A673 (cell line): ENCODE data around the gene TEX35. TPM values are rescaled to one million over a fixed set of nuclear protein-coding genes. Genes with fewer than 3 reads are reported as not detected.
"Not testable (repeated sequence)": the region's sequence is repeated elsewhere in the genome, so short reads cannot be mapped to it uniquely, and the experiment has no call there.

Source experiments
- BruUV-seq: library from RNA; stranded (reverse); fragments of 400-500 nt; replicated peaks from 2 replicates; lab custom pipeline; 2021; lab: Mats Ljungman, UMichigan
- CTCF ChIA-PET: fragments of 300-600 bp; sonication (Branson Sonifier 250); formaldehyde crosslinking; loops from one replicate; lab custom pipeline; 2022; ENCODE audit warnings: antibody characterized with exemption; lab: Charles Lee
- POLR2A ChIA-PET: fragments of 300-600 bp; sonication (Branson Sonifier 250); formaldehyde crosslinking; loops from one replicate; lab custom pipeline; 2022; ENCODE audit warnings: antibody characterized with exemption; ENCODE audit not compliant: low non-redundant PET; lab: Charles Lee
- DNase-seq: peaks from one replicate; pipeline ENCODE4 v3.0.0-alpha.2; 2015; ENCODE audit warnings: low spot score
- H3K27ac ChIP-seq: fragments of 200-600 bp; sonication (generic); 2 replicates; pipeline ENCODE4 v1.5.1; 2016; ENCODE audit warnings: mixed run types, low read depth, mild to moderate bottlenecking, mixed read lengths, antibody characterized with exemption, low read length; ENCODE audit not compliant: poor library complexity, severe bottlenecking
- H3K27me3 ChIP-seq: fragments of 200-600 bp; sonication (generic); replicated peaks from 2 replicates; pipeline ENCODE4 v1.6.1; 2017; ENCODE audit warnings: mixed run types, low read depth, mild to moderate bottlenecking, mixed read lengths, antibody characterized with exemption, low read length; ENCODE audit not compliant: insufficient read depth, poor library complexity
- H3K36me3 ChIP-seq: fragments of 200-600 bp; sonication (generic); 2 replicates; pipeline ENCODE4 v1.6.1; 2016; ENCODE audit warnings: mixed run types, mild to moderate bottlenecking, mixed read lengths, antibody characterized with exemption, low read length; ENCODE audit not compliant: insufficient read depth, poor library complexity, severe bottlenecking
- H3K4me1 ChIP-seq: fragments of 200-600 bp; sonication (generic); 2 replicates; pipeline ENCODE4 v1.6.1; 2017; ENCODE audit warnings: mixed run types, mild to moderate bottlenecking, mixed read lengths, antibody characterized with exemption, low read length; ENCODE audit not compliant: insufficient read depth, poor library complexity, severe bottlenecking
- H3K4me3 ChIP-seq: fragments of 200-600 bp; sonication (generic); 2 replicates; pipeline ENCODE4 v1.5.1; 2016; ENCODE audit warnings: low read depth, mixed run types, mild to moderate bottlenecking, mixed read lengths, low read length; ENCODE audit not compliant: poor library complexity, severe bottlenecking
- H3K9me3 ChIP-seq: fragments of 200-600 bp; sonication (generic); 2 replicates; pipeline ENCODE4 v1.6.1; 2016; ENCODE audit warnings: mixed run types, low read depth, mild to moderate bottlenecking, mixed read lengths, antibody characterized with exemption, low read length; ENCODE audit not compliant: poor library complexity, severe bottlenecking
- CTCF ChIP-seq: fragments of 300-800, 200-600 bp; sonication (generic); conservative IDR thresholded peaks from 2 replicates; pipeline ENCODE4 v1.5.1; 2017; ENCODE audit warnings: low read depth, mild to moderate bottlenecking, antibody characterized with exemption, low read length, moderate library complexity, mixed read lengths
- EZH2 ChIP-seq: fragments of 200-600 bp; sonication (generic); IDR thresholded peaks from 2 replicates; pipeline ENCODE4 v1.6.1; 2017; ENCODE audit warnings: borderline replicate concordance, low read depth, mild to moderate bottlenecking, mixed read lengths, antibody characterized with exemption, low read length; ENCODE audit not compliant: poor library complexity, severe bottlenecking
- intact Hi-C: fragments of 100-400 bp; cut with micrococcal nuclease; formaldehyde crosslinking; loops from one replicate; pipeline ENCODE4 v1.10.0; 2022; ENCODE audit not compliant: unreplicated experiment
- total RNA-seq: library from RNA; stranded (reverse); gene quantifications from 2 replicates; pipeline ENCODE4 v1.2.3, GENCODE V29; 2021

The TEX35 gene
- total RNA-seq, 1 experiment from 2014 or later = not detected

DNA sequence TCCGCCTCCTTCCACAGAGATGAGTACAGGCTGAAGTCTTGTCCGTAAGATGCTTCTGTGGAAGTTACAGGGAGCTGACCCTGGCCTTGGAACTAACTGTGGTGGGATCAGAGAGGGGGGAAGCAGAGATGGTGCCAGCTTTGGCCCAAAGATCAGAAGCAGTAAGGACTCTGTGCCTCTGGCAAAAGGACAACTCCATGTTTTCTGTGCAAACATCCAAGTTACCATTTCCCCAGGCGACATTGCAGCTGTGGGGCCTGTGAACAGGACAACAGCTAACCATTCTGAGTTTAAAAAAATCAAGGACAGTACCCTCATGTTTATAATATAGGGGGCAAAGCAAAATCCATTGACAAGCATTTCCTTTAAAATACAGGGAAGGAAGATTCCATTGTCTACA, 38.4 kb downstream of the TEX35 start:
- POLR2A ChIA-PET = no interaction called here
- CTCF ChIA-PET = no interaction called here
- H3K9me3 ChIP-seq = no peaks in the 10 kb centered on the region
- no peak for DNase-seq
- H3K36me3 ChIP-seq = no peaks in the 10 kb centered on the region
- intact Hi-C loops = no loop called here
- TF ChIP-seq EZH2 (no peak), CTCF (no peak)
- no peak overlapping the region for H3K4me3 ChIP-seq
- BruUV-seq = no TSS peak
- H3K4me1 ChIP-seq = no peaks in the 10 kb centered on the region
- no peaks in the 10 kb centered on the region for H3K27me3 ChIP-seq
- no peak overlapping the region for H3K27ac ChIP-seq

GRCh38 chr1:178551940-178552339, 39.0 kb downstream of the TEX35 start:
- intact Hi-C loops = no loop called here
- H3K9me3 ChIP-seq = no peaks in the 10 kb centered on the region
- no peak for TF ChIP-seq EZH2
- no peak for TF ChIP-seq CTCF
- ChIA-PET CTCF (no interaction called here), POLR2A (no interaction called here)
- no peak overlapping the region for H3K27ac ChIP-seq
- H3K27me3 ChIP-seq = no peaks in the 10 kb centered on the region
- no peak overlapping the region for H3K4me3 ChIP-seq
- no peaks in the 10 kb centered on the region for H3K36me3 ChIP-seq
- DNase-seq = no peak
- no peaks in the 10 kb centered on the region for H3K4me1 ChIP-seq
- BruUV-seq = no TSS peak

DNA sequence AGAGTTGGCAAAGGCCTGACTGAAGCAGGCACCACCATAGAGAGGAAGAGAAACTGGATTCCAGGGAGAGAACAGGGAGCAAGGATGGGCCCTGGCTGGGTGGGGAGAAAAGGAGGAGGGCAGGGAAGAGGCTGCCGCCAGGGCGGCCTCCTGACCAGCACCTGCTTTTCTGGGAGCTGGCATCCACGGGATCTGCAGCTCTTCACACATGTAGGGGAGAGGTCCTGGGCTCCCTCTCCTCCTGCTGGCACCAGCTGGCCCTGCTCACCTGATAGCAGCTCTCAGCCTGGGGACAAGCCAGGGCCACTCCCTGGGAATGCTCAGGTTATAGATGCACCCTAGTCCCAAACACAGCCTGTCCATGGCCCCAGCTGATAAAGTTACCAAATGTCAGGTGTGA, 39.9 kb downstream of the TEX35 start:
- H3K4me3 ChIP-seq = no peak overlapping the region
- no peaks in the 10 kb centered on the region for H3K9me3 ChIP-seq
- ChIA-PET POLR2A (no interaction called here), CTCF (no interaction called here)
- intact Hi-C loops = no loop called here
- DNase-seq = no peak
- no TSS peak for BruUV-seq
- H3K36me3 ChIP-seq = no peaks in the 10 kb centered on the region
- H3K27ac ChIP-seq = no peak overlapping the region
- no peaks in the 10 kb centered on the region for H3K4me1 ChIP-seq
- TF ChIP-seq EZH2 = no peak
- TF ChIP-seq CTCF = no peak
- H3K27me3 ChIP-seq = no peaks in the 10 kb centered on the region

DNA sequence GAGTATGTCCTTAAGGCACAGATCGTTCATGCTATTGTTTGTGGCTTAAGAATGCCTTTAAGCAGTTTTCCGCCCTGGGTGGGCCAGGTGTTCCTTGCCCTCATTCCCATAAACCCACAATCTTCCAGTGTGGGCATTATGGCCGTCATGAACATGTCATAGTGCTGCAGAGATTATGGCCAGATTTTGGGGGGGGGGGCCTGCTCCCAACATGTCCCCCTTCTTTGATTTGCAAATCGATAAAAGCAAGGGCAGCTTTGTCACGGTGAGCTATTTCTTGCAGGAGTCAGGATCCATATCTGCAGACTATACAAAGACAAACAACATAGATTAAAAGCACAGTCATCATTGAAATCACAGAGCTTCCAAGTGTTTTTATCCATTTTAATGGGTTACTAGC, 41.4 kb downstream of the TEX35 start:
- H3K36me3 ChIP-seq, DNase-seq, intact Hi-C loops, H3K4me1 ChIP-seq, BruUV-seq, POLR2A ChIA-PET, CTCF ChIA-PET, H3K9me3 ChIP-seq, H3K27ac ChIP-seq, H3K4me3 ChIP-seq, H3K27me3 ChIP-seq: not testable (repeated sequence)

GRCh38 chr1:178555613-178556012, 42.7 kb downstream of the TEX35 start:
- H3K4me3 ChIP-seq, H3K27me3 ChIP-seq, H3K36me3 ChIP-seq, CTCF ChIA-PET, BruUV-seq, H3K4me1 ChIP-seq, H3K27ac ChIP-seq, POLR2A ChIA-PET, intact Hi-C loops, H3K9me3 ChIP-seq, DNase-seq: not testable (repeated sequence)
